HEK293 (cell line): ENCODE results near the gene PLCL2.

Experiments
- TRIM28 ChIP-seq: IDR thresholded peaks from 2 replicates; pipeline ENCODE4 v1.6.1; 2011; ENCODE audit warnings: low read length, control low read depth, borderline replicate concordance
- ZNF174 ChIP-seq: fragments of 450-650 bp; formaldehyde crosslinking; IDR thresholded peaks from 2 replicates; pipeline ENCODE4 v1.5.0; 2017; ENCODE audit warnings: missing biosample characterization, mild to moderate bottlenecking, missing genetic modification characterization
- ZNF24 ChIP-seq: fragments of 450-650 bp; formaldehyde crosslinking; IDR thresholded peaks from 2 replicates; pipeline ENCODE4 v1.5.1; 2016; ENCODE audit warnings: missing biosample characterization, missing genetic modification characterization
- ZNF398 ChIP-seq: fragments of 450-650 bp; formaldehyde crosslinking; IDR thresholded peaks from 2 replicates; pipeline ENCODE4 v1.5.1; 2017; ENCODE audit warnings: missing biosample characterization, missing genetic modification characterization
- TF ChIP-seq, protein P1 (sequence below): fragments of 450-650 bp; formaldehyde crosslinking; IDR thresholded peaks from 2 replicates; pipeline ENCODE4 v1.5.1; 2016; ENCODE audit warnings: missing biosample characterization, missing genetic modification characterization

GRCh38 chr3:17061005-17061404 lies 176.2 kb downstream of the PLCL2 start:
- no peak for TF ChIP-seq ZNF24 (tag by site-specific recombination)
- TF ChIP-seq, protein P1, sequence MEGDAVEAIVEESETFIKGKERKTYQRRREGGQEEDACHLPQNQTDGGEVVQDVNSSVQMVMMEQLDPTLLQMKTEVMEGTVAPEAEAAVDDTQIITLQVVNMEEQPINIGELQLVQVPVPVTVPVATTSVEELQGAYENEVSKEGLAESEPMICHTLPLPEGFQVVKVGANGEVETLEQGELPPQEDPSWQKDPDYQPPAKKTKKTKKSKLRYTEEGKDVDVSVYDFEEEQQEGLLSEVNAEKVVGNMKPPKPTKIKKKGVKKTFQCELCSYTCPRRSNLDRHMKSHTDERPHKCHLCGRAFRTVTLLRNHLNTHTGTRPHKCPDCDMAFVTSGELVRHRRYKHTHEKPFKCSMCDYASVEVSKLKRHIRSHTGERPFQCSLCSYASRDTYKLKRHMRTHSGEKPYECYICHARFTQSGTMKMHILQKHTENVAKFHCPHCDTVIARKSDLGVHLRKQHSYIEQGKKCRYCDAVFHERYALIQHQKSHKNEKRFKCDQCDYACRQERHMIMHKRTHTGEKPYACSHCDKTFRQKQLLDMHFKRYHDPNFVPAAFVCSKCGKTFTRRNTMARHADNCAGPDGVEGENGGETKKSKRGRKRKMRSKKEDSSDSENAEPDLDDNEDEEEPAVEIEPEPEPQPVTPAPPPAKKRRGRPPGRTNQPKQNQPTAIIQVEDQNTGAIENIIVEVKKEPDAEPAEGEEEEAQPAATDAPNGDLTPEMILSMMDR = no peak
- no peak for TF ChIP-seq TRIM28
- no peak for TF ChIP-seq ZNF174 (tag by site-specific recombination)
- no peak for TF ChIP-seq ZNF398 (tag by site-specific recombination)
